ENCODE data around the gene CPOX. TPM values are rescaled to one million over a fixed set of nuclear protein-coding genes. Genes with fewer than 3 reads are reported as not detected.

The CPOX gene
- total RNA-seq, 1 experiment from 2014 or later = 14.1 TPM

DNA sequence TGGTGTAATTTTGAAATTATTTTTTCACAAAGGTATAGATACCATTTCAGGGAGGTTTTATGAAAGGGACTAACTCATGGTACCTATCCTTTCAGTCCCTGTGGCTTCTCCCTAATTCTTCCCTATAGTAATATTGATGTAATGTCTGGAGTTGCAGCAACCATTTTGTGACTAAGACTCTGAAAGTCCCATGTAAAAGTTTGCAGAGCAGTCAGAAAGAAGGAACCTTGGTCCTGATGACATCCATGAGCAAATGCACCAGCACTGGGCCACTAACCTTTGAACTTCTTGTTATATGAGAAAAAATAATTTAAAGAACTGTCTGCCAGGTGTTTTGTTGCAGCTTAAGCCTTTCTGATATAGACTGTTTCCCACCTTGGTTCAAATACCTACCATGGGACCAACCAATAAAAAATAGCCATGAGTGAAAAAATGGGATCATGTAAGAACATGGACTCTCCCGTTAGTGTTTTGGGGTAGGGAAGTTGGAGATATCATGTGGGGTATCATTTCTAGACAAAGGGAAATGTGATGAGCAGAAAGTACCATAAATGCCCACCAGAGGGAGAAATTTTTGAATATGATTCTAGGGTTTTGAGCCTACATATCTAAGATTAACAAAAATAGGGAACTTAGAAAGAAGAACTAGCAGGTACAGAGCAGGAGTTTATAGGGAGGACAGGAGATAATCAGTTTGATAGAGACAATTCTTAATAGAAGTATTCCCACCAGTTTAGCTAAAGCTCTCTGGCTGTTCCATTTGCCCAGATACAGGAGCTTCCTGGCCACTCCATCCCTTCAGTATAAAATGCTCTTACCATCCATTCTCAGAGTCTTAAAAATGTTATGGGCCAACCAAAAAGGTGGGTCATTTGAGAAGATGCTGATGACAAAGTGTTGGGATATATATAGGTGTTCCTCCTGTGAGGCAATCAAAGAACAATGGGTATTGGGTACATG lies 3.4 kb upstream of the CPOX start:
- peak; percentile 24 for DNase-seq (ENCODE audit: extremely low read depth, low read depth)

DNA sequence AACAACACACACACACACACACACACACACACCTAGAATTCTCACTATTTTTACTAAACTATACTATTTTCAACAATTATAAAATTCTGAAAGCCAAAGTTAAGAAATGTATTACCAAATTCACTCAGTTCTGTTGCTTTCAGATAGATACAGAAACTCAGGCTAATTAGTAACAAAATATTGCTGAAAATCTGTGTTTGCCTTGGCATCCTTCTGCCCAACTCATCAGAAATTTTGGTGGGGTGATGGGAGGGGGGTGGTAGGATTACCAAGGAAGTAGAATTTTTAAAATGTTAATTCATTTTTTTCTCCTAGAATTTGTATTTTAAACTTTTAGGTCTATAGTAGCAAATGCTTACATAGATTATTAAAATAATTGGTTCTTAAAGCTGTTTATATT lies 2.7 kb upstream of the CPOX start:
- DNase-seq (ENCODE audit: extremely low read depth, low read depth) = no peak

DNA sequence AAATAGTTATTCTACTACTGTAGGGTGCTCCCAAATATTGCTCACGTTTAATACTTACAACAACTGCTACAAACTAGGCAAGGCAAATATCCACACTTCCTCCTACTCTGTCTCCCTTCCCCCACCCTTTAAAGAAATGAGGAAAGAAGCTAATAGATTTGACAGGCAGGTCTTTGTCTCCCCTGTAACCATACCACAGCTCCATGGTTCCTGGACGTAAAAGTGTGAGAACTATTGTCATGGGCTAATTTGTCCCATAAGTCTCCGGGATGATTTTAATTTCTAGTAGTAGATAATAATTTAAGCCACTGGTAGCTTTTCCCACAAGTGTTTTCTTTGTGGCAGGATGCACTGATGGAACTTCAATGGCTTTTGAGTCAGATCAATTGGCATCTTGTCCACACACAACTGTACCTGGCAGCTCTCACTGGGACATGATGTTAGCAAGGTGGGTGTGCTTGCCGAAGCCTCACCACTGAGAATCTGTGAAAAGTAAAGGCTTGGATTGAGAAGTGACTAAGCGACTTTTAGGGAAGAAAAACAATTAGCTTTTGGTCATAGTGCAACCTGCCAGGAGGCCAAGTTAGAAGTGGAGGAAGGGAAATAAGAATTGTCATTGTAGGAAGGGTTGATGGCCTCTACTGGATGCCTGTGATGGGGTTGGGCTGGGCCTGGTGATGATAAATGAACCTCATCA lies 1.4 kb upstream of the CPOX start:
- no peak for DNase-seq (ENCODE audit: extremely low read depth, low read depth)

DNA sequence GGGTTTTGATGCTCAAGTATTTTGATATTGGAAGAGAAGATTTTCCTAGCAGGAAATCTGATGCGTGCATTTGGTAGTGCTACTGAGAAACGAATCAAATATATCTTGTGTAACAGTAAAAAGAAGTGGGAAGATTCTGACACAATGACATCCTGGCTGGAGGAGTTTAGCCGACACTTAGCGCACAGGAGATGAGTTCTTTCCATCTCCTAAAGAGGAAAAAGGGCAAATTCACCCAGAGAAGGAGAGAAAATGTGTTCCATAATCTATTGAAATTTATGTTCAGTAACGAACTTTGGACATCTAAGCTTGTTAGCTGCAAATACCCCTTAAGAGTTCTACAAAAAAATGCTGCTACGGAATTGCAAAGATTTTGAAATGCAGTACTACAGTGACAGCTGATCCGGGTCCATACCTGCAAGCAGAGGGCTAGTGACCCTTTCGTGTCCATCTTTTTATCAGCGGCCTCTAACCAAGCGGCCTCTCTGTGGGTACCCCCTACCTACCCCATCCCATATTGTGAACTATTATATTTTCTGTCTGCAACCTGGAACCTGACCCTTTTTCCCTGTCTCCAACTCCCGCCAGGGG lies 971 bp downstream of the CPOX start:
- DNase-seq (ENCODE audit: extremely low read depth, low read depth) = no peak

DNA sequence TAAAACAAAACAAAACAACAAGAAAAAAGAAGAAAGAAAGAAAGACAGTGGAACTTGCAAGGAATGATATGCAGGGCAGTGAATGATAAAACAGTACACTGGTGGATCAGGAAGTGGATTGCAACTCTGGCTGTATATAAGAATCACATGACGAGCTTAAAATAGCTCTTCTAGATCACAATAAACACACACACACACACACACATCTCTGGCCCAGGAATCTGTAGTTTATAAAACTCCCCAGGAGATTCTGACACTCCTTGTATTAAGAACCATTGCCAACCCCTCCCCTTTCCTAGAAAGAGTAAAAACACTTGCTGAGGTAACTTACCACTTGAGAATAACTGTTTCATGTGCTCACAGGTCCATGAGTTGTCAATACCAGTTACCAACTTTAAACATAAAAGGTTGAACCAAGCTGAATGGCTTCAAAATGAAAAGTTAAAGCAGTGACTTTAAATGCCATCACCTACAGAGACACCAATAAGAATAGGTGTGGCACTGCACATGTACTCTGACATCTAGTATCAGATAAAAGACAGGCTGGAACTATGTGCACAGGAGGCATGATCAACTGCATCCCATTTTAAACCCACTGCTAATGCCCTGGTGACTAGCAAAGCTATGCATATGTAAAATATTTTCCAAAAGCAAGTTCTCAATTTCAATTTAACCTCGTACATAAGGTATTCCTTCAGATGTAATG lies 3.9 kb downstream of the CPOX start:
- DNase-seq (ENCODE audit: extremely low read depth, low read depth) = no peak

DNA sequence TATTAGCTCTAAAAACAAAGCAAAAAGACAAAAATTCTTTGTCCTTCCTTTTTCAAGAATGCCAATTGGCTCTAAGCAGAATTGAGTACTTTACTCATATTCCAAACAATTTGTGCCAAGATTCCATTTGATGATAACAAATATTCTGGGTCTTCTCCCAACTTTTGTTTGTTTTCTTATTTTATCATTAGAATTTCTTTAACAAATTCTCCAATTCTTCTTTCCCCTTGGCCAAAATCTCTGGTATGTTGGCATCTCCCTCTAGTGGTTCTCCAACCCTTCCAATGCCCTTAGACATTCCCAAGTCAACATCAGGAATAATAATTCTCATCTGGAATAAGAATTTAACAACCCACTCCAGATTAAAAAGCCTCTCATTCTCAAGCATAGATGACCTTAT lies 5.3 kb downstream of the CPOX start:
- no peak for DNase-seq (ENCODE audit: extremely low read depth, low read depth)

DNA sequence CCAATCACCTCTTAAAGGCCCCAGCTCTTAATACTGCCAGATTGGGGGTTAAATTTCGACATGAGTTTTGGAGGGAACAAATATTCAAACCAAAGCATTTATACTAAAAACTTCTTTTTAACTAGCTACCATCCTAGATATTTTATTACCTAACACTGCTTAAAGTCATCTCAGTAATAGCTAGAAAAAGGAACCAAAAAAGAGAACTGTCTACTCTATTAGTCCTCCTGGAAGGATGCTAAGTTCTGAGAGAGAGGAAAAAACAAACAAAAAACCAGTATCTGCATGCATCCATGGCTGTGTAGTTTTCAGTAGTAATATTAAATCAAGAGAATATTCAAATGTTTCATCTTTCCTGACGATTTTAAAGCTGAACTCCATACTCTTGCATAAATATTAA lies 5.8 kb downstream of the CPOX start:
- no peak for DNase-seq (ENCODE audit: extremely low read depth, low read depth)

DNA sequence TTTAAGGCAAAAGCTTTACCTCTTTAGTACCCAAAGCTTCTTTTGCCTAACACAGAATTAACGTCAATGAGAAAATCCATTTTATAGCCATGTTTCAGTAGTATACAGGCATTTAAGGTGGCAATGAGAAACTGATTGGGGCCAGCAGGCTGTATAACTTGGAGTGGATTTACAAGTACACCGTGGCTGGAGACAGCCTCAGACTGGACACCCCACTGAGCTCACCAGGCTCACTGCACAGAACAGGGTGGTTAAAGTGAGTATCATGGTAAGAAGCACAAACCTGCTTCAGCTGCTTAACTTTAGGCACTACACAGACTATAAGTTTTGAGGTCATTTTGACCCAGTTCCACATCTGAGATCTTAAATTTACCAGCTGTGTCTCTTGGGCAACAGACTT lies 8.9 kb downstream of the CPOX start:
- no peak for DNase-seq (ENCODE audit: extremely low read depth, low read depth)

DNA sequence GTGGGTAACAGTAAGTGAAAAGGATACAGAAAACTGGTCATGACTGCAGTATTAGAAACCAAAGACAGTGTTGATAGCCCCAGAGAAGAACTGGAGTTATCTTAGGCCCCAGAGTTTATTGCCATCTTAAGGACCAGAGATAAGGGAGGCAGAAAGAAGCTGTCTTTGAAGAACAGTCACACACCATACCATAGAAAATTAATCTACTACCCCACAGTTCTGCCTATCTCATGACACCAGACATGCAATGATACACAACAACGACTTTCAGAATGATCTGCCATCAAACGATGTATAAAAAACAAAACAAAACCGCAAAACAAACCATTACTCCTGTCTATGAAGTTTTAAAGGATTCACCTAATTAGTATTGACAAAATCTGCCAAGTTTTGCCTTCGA lies 9.6 kb downstream of the CPOX start:
- no peak for DNase-seq (ENCODE audit: extremely low read depth, low read depth)

DNA sequence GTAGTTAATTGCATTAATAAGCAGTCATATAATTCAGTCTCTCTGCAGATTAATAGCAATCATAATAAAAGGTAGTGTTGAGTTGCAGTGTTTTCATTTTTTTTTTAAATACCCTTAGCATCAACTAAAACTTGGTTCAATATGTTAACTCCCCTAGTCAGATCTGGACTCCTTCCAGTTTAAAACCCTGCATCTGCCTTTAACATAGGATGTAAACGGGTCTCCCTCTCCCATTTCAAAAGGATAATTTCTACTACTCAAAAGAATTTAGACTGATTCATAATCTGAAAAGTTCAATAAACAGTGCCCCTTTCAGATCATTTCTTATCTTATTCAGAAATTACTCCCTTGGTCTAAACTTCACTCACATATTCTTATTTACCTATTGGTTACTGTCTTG lies 11.4 kb downstream of the CPOX start:
- no peak for DNase-seq (ENCODE audit: extremely low read depth, low read depth)

DNA sequence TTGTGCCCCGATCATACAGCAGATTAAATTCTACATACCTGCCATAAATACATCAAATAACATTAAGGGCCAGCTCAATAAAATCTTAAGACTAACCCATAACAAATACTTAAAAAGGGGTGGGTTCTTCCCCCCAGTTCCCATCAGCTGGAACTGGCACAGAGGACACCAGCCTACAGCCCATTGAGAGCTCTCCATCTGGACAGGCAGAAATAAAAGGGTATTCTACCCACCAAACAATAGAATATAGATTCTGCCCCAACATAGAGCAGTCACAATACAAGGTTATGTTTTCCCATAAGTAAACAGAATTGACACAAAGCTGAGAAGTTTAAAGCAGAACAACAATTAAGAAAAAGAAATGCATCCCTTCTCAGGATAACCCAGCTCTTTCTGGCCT lies 11.9 kb downstream of the CPOX start:
- no peak for DNase-seq (ENCODE audit: extremely low read depth, low read depth)

DNA sequence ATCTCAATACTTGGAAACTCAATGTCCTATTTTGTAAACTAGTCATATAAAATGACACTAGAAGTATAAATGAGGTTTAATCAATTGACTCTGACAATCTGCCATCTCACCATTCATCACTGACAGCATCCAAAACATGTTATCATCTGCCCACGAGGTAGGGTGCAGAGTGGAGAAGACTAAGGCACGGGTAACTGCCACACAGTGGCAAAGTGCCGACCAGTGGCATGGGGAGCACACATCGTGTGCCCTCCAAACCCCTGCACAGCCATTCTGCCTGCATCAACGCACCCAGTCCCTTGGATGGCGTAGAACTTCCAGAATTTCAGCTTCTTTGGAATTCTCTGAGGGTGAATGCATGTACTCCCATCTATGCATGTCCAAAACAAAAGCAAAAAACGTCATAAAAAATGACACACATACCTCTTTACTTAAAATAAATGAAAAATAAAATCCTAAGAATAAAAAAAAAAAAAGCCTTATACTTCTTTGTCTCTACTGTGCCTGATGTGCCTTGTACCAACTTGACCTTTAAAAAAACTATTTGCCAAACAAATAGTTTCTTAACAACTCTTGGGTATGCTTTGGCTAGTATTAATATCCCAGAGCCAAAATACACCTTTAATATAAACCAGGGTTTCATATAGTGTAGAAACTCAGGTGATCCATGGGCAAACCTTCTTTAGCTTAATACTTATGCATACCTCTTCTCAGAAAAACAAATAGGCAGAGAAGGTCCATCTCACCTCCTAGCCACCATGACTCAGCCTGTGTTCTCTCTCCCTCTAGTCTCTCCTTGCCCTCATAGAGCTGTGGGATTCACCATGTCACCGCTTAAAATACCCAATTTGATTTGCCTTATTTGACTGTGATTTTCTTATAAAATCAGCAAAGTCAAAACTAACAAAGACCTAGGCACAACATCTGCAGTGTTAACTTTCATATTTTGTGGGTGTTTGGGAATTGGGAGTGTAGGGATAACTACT lies 12.7 kb downstream of the CPOX start:
- no peak for DNase-seq (ENCODE audit: extremely low read depth, low read depth)

DNA sequence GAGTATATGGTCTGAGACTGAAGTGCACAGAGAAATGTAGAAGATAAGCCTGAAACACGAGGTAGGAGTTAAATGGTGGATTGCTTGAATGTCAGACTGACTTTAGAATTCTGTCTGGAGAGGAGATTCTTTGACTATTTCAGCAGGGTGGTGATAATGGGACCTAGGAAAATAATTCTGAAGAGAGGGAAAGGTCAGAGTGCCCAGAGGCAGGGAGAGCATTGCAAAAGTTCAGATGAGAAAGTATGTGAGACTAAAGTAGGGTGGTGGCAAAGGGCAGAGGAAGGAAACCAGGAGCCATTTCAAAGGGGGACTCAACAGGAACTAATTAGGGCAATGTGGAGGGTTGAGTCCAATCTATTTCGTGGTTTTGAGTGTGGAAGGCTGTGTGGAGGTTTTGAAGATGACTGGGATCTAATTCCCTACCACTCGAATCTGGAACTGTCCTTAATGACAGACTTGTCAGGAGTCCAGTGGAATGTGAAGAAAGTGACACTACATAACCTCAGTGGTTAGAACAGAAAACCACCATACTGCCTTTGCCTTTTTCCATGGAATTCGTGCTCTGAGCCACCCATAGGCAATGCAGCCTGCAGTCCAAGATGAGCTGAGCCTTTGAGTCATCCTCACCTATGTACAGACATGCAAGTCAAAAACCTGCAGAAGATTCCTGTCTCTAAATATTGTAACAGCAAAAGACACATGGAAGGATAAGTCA lies 16.1 kb downstream of the CPOX start:
- no peak for DNase-seq (ENCODE audit: extremely low read depth, low read depth)

DNA sequence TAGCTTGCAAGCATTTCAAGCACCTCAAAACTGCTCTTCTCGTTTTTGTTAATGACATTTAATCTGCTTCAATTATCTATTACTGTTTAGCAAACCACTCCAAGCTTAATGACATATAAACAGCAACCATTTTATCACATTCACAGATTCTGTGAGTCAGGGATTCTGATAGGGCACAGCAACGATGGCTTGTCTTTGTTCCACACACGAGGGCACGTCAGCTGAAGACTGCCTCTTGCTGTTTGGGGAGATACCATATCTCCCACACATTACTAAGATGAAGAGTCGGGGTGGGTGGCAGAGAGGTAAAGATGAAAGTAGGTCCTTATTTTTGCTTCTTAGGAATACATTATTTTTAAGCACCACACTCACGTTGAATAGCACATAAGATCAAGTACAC lies 19.3 kb downstream of the CPOX start:
- no peak for DNase-seq (ENCODE audit: extremely low read depth, low read depth)

DNA sequence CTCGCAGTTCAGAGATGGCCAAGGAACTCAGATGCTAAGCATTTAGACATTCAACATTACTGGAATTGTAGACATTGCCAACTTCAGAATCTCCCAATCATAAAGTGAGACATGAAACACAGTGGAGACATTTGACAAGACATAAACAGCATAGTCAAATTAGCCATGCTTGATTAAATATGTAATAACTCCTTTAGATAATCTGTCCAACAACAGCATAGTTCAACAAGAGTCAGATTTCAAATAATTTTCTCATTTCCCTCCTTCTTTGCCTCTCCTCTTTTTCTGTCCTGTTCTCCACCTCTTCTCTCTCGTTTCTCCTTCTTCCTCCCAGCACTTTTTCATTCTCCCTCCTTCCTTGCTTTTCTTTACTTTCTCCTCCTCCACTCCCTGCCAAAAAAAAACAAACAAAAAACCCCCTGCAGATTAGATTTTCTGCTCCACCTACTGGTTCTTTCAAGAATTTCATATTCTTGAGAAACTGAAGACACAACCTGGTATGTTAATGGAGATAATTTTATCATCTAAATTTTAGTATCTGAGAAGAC lies 20.2 kb downstream of the CPOX start:
- peak; percentile 12 for DNase-seq (ENCODE audit: extremely low read depth, low read depth)

DNA sequence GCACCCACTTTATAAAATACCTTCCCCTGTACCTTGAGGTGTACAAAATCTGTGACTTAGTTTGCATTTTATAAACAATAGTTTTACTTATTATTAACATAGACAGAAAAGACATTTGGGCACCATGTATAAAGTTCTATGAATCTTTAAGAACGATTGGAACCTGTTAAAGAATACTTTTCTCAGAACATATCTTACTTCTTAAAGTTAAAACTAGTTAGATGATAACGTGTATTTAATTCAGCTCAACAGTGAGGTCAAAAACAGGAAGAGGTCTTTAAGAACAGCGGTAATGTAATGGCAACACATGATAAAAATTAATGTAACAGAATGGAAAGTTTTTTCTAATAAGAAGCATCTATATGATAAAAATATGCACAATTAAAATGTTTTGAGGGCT lies 25.0 kb downstream of the CPOX start:
- no peak for DNase-seq (ENCODE audit: extremely low read depth, low read depth)

DNA sequence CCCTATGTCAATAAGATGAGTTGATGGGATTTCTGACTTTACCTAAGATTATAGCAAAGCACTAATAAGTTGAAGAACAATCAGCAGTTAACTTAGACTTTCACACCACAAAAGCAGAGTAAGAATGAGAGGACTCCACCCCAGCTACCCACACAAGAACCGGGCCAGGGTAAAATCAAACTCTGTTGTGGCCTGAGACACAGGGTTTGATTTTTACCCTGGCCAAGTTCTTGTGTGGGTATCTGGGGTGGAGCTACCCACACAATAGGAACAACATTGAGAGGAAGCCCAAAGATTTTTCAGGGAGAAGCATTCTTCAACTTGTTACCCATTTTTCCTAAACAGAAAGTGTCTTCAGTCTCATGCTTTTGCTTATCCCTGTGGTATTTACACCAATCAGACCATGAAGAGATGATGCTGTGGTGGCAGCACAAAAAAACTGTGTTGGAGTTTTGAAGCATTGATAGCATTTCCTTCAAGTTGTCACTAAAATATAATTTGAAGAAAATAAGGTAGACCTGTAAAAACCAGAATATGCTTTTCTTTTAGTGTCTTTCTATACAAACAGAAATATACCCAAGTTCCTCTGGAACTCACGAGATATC lies 25.6 kb downstream of the CPOX start:
- no peak for DNase-seq (ENCODE audit: extremely low read depth, low read depth)

DNA sequence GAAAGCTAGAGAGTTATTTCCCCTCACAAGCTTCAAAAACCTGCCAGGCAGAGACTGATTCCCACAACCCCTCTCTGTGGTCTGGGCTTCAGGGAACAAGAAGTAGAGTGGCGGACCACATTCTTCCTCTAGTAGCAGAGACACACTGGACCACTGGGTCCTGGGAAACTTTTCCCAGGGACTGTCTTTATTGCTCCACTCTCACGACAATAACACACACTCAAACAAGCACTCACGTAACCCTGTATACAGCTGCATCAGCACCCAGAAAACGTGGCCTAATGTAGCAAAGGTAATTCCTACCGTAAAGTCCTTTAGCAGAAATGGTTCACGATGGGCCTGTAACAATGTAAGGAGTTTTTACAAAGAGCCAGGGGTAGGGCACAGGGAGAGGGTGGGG lies 27.6 kb downstream of the CPOX start:
- DNase-seq (ENCODE audit: extremely low read depth, low read depth) = no peak

DNA sequence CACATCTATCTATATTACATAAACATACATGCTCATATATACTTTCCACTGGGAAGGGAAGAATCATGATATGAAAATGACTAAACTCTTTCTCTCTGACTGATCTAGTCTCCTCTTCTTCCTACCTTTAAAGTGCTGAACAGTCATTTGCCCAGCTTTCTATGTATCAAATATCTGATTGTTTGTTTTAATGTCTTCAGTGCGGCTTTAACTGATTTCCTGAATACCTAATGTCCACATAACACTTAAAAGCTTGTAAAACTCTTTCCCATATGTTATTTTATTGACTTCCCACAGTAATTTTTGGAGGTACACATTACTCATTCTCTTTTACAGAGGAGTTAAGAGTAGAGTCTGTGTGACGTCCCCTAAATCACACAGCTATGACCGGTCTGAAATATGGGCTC lies 28.2 kb downstream of the CPOX start:
- DNase-seq (ENCODE audit: extremely low read depth, low read depth) = no peak
